ENCODE measurements around the gene TRIM8. TPM values are rescaled to one million over a fixed set of nuclear protein-coding genes. Genes with fewer than 3 reads are reported as not detected.
"Not testable (repeated sequence)": the region's sequence is repeated elsewhere in the genome, so short reads cannot be mapped to it uniquely, and the experiment has no call there.

Gene TRIM8
- total RNA-seq, 1 donor from 2014 or later, result 137 TPM

DNA sequence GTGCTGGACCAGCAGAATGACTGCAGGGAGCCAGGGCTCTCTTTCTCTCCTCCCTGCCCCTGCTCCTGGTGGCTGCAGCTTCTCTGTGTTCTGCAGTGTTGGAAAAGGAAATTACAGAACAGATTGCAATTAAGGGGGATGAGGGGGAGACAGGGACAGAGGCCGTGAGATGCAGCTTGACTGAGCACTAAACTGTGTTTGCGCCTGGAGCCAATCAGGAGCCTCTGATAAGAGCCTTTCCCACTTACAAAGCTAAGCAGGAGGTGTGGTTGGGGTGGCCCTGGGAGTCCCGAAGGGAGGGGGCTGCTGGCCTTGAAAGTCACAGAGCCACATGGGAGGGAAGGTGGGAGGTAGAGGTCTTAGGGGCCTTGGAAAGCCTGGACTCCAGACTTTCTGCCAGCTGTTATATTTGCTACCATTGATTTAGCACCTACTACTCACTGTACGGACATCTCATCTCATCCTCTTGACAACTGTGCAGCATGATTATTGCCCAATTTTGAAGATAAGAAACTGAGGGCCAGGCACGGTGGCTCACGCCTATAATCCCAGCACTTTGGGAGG is 26.7 kb downstream of the TRIM8 start:
- DNase-seq (ENCODE audit: low spot score), result no peak

DNA sequence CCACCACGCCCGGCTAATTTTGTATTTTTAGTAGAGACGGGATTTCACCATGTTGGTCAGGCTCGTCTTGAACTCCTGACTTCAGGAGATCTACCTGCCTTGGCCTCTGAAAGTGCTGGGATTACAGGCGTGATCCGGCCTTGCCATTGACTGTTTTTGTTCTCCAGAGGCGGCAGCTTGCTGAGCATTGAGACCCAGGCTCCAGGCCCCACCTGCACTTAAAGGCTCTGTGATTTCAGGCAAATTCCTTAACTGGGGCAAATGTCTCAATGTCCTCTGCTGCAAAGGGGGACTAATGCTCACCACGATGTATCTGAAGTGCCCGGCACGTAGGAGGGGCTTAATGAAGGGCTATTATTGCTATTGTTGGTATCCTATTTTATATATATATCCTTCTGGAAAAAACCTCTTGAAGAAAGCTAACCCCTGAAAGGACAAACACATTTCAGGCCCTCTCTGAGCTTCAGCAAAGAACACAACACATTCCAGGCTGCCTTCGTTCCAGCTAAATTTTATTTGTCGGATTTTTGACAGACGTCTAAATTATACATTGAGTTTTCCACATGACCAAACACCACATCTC is 29.0 kb downstream of the TRIM8 start:
- no peak for DNase-seq (ENCODE audit: low spot score)

GRCh38 chr10:102673819-102674511 is 29.7 kb downstream of the TRIM8 start:
- DNase-seq (ENCODE audit: low spot score), result peak; percentile 82

- DNase-seq (ENCODE audit: low spot score), result no peak
These were observed 30.3 kb downstream of the TRIM8 start for GRCh38 chr10:102674566-102674965.

GRCh38 chr10:102675011-102675665 is 30.9 kb downstream of the TRIM8 start:
- DNase-seq (ENCODE audit: low spot score), result no peak

GRCh38 chr10:102675666-102676533 is 31.6 kb downstream of the TRIM8 start:
- DNase-seq (ENCODE audit: low spot score), result peak; percentile 61

- no peak for DNase-seq (ENCODE audit: low spot score)
These were observed 32.4 kb downstream of the TRIM8 start for GRCh38 chr10:102676534-102677315.

- DNase-seq (ENCODE audit: low spot score), result no peak
These were observed 33.2 kb downstream of the TRIM8 start for GRCh38 chr10:102677331-102678067.

DNA sequence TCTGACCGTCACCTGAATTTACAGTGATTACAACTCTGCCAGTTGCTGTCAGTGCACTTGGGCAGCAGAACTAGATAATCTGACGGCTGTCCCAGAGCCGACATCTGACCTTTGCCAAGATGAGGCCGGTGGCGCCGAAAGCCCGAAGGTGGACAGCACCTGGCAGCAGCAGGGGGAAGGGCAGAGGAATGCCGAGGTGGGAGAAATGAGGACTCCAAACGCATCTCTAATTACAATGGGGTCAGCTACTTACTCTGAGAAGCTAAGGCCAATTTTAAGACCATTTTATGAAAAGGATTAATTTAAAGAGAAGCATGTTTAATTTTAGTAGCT is 33.8 kb downstream of the TRIM8 start:
- DNase-seq (ENCODE audit: low spot score), result peak; percentile 39

DNA sequence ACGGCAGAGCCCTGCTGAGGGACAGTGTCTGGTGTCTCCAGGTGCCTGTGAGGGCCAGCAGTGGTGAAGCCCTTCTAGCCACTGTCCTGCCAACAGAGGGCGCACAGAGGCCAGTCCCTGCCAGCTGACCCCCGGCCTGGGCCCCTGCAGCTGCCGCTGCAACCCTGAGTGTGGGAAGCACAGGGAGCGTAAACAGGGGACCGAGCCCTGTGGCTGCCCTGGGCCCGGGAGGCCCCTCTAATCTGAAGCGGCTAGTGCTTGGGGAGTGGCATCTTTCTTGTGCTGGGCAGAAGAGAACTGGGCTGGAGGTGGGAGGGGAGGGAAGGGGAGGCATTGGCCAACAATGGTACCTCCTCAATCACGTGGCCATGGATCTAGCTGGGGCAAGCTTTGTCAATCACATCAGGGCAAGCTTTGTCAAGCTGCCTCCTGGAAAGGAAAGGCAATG is 34.6 kb downstream of the TRIM8 start:
- peak; percentile 77 for DNase-seq (ENCODE audit: low spot score)

DNA sequence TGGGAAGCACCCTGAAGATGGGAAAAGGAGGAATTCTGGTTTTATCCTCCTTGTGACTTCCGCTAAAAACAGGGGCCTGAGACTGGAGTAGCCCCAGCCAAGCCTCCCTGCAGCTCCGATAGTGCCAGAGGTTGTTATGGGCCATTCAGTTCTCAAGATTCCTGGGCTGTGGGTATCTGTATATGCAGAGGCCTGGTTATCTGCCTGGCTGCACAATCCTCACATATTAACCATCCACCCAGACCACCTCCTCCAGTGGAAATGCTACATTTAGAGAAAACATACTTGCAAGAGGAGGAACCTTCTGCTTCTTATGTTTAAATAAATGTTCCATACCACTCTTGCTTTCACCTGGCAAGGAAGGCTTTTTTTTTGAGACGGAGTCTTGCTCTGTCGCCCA is 35.3 kb downstream of the TRIM8 start:
- no peak for DNase-seq (ENCODE audit: low spot score)

- no peak for DNase-seq (ENCODE audit: low spot score)
These were observed 37.4 kb downstream of the TRIM8 start for GRCh38 chr10:102681696-102682095.

DNA sequence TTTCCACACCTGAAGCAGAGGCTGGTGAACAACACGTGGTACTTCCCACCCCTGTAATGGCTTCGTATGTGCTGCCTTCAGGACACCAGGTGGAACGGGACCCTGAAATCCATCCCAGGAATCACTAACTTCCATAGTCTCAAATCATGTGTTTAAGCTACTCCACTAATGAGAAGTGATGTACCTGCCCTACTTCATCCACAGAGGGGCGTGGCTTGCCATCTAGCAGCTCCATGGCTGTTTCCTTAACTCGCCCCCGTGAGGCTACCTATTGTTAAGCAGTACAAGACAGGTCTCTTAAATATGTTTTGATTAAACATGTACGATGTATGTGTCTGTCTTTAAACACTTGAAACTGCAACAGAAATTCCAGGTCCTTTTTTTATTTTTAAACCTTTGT is 38.1 kb downstream of the TRIM8 start:
- DNase-seq (ENCODE audit: low spot score), result peak; percentile 42

DNA sequence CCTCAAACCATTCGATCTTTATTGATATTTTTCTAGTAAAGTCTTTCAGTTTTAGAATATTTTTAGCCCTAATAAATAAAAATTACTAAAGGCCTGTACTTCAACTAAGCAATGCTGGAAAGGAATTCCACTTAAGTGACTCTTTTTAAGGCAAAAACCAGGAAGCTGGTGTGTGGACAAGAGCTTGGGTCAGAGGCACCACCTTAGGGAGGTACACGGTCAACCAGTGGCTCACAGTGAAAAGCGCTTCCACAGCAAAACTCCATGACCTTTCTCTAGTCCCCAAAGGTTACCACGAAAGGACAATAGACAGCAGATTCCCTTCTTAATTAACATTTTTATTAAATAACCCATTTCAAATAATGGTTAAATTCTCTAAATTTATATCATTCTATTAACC is 38.7 kb downstream of the TRIM8 start:
- DNase-seq (ENCODE audit: low spot score), result no peak

DNA sequence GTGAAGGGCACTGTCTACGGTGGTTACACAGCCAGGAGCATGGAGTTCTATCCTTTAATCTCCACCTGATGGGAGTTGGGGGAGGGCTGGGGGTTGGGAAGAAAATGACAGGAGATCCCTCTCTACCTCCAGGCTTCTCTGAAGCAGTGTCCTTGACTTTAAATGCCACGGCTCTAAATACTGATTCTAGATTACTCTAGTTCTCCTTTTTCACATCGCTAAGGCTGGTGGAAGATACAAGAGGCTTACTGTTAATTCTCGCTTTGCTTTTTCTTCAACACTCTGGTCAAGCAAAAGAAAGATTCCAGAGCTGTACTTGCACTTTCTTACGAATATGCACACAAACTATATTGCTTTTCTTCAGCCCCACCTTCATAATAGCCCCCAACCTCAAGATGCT is 39.5 kb downstream of the TRIM8 start:
- DNase-seq (ENCODE audit: low spot score), result no peak

DNA sequence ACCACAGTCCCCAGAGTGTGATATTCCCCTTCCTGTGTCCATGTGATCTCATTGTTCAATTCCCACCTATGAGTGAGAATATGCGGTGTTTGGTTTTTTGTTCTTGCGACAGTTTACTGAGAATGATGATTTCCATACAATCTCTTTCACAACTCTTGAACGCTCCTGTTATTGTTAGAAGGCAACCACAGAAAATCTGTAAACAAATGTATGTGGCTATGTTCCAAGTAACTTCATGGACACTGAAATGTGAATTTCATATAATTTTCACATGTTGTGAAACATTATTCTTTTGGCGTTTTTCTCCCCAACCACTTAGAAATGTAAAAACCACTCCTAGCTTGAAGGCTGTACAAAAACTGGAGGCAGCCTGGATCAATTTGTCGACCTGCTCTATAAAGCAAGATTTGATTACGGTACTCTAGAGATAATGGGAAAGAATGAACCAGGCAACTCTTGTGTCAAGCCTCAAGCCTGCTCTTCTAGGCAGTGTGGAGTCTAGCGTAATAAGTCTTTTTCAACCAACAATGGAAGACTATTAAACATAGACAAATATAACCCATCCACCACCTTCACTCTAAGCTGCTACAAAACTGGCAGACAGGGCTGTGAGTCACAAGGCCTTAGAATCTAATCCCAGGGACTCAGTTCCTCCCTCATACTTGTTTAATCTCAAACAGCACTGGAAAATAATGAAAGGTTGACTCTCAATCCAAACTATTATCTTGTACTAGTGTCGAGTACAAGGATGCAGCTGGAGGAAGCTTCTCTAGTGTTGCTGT is 47.2 kb downstream of the TRIM8 start:
- DNase-seq (ENCODE audit: low spot score), result no peak

GRCh38 chr10:102695401-102695800 is 51.1 kb downstream of the TRIM8 start:
- not testable (repeated sequence) for DNase-seq (ENCODE audit: low spot score)

- DNase-seq (ENCODE audit: low spot score), result no peak
These were observed 52.5 kb downstream of the TRIM8 start for GRCh38 chr10:102696736-102697135.

- DNase-seq (ENCODE audit: low spot score), result no peak
These were observed 54.6 kb downstream of the TRIM8 start for GRCh38 chr10:102698894-102699293.

DNA sequence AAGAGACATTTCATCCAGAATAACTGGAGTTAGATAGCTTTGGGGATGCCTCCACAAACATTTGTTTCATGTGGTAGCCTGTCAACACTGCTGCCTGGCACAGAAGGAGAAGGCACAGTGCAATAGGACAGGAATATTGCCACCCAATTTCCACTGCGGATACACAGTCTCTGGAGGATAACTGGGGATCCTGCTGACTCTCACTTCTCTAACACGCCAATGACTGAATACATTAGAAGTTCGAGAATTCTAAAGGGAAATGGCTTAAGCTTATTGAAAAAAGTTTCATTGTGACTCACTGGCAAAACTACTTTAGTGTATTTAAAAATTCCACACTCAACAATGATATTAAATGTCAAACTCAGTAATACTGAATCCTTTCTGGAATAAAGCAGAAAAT is 57.0 kb downstream of the TRIM8 start:
- DNase-seq (ENCODE audit: low spot score), result no peak
